PFSK-1 (cell line): ENCODE data around the gene EFNA5.

ENCODE experiments used
- FOXP2 ChIP-seq: optimal IDR thresholded peaks from 2 replicates; pipeline ENCODE3; 2011; ENCODE audit warnings: borderline replicate concordance, control low read depth, inconsistent platforms; ENCODE audit not compliant: insufficient read depth; ENCODE audit errors: extremely low read length, extremely low read depth
- POLR2AphosphoS5 ChIP-seq: IDR thresholded peaks from 2 replicates; pipeline ENCODE4 v1.6.1; 2012; ENCODE audit warnings: low read depth, mild to moderate bottlenecking, control low read depth, low read length, moderate library complexity
- REST ChIP-seq, 2 experiments: IDR thresholded peaks; 2 replicates each; pipeline versions ENCODE4 v1.6.1 to v1.8.0; 2011 to 2012; ENCODE audit warnings: low read depth in 2 of 2, low read length in 2 of 2, control low read depth in 1 of 2, inconsistent platforms in 1 of 2, mild to moderate bottlenecking in 1 of 2, moderate library complexity in 1 of 2; ENCODE audit not compliant: insufficient read depth in 1 of 2
- SIN3A ChIP-seq: IDR thresholded peaks from 2 replicates; pipeline ENCODE4 v1.6.1; 2012; ENCODE audit warnings: mild to moderate bottlenecking, low read length, moderate library complexity, borderline replicate concordance; ENCODE audit not compliant: insufficient read depth
- TAF1 ChIP-seq: IDR thresholded peaks from 2 replicates; pipeline ENCODE4 v1.6.1; 2012; ENCODE audit warnings: low read length, control low read depth, borderline replicate concordance; ENCODE audit not compliant: insufficient read depth

Gene EFNA5

GRCh38 chr5:107439832-107440231 lies 230.9 kb downstream of the EFNA5 start:
- TF ChIP-seq TAF1 = no peak

GRCh38 chr5:107437986-107438510 lies 232.7 kb downstream of the EFNA5 start:
- TF ChIP-seq TAF1 (no peak), POLR2AphosphoS5 (no peak), REST (IDR thresholded peaks at IDR 0.05; ENCODE audit: insufficient read depth in 1 of 2, low read depth in 2 of 2, low read length in 2 of 2) (no peak), FOXP2 (no peak), SIN3A (no peak)

- no peak for TF ChIP-seq REST (IDR thresholded peaks at IDR 0.05; ENCODE audit: insufficient read depth in 1 of 2, low read depth in 2 of 2, low read length in 2 of 2)
- TF ChIP-seq TAF1 = no peak
- TF ChIP-seq FOXP2 = no peak
- no peak for TF ChIP-seq SIN3A
- no peak for TF ChIP-seq POLR2AphosphoS5
These were observed 233.6 kb downstream of the EFNA5 start for GRCh38 chr5:107437154-107437553.

GRCh38 chr5:107436201-107436600 lies 234.5 kb downstream of the EFNA5 start:
- TF ChIP-seq POLR2AphosphoS5 (no peak), REST (IDR thresholded peaks at IDR 0.05; ENCODE audit: insufficient read depth in 1 of 2, low read depth in 2 of 2, low read length in 2 of 2) (no peak), TAF1 (no peak)

GRCh38 chr5:107435061-107435460 lies 235.7 kb downstream of the EFNA5 start:
- TF ChIP-seq REST (IDR thresholded peaks at IDR 0.05; ENCODE audit: insufficient read depth in 1 of 2, low read depth in 2 of 2, low read length in 2 of 2) = no peak

- no peak for TF ChIP-seq TAF1
- TF ChIP-seq FOXP2 = no peak
- no peak for TF ChIP-seq REST (IDR thresholded peaks at IDR 0.05; ENCODE audit: insufficient read depth in 1 of 2, low read depth in 2 of 2, low read length in 2 of 2)
- no peak for TF ChIP-seq SIN3A
These were observed 238.7 kb downstream of the EFNA5 start for GRCh38 chr5:107431998-107432397.
